GM12892 (cell line): ENCODE results near the gene PLEKHH2.

Experiments
- DNase-seq: peaks from one replicate; pipeline ENCODE4 v3.0.0; 2011; ENCODE audit not compliant: insufficient read length
- FAIRE-seq: peaks from 2 replicates; lab custom pipeline; 2011; peaks lifted over from hg19 to GRCh38; lab: Jason Lieb, UNC
- POLR2A ChIP-seq: IDR thresholded peaks from 2 replicates; pipeline ENCODE4 v1.6.1; 2011; ENCODE audit warnings: low read depth, low read length, control low read depth
- POLR2AphosphoS5 ChIP-seq: IDR thresholded peaks from 2 replicates; pipeline ENCODE4 v1.6.1; 2011; ENCODE audit warnings: low read depth, low read length, control low read depth
- TAF1 ChIP-seq: IDR thresholded peaks from 2 replicates; pipeline ENCODE4 v1.6.1; 2011; ENCODE audit warnings: low read depth, mild to moderate bottlenecking, control low read depth, low read length, borderline replicate concordance

The PLEKHH2 gene

GRCh38 chr2:43806719-43807031 lies 169.6 kb downstream of the PLEKHH2 start:
- no peak for FAIRE-seq
- DNase-seq = no peak
- TF ChIP-seq TAF1 (no peak), POLR2AphosphoS5 (no peak), POLR2A (no peak)

GRCh38 chr2:43810452-43810851 lies 173.4 kb downstream of the PLEKHH2 start:
- no peak for FAIRE-seq
- DNase-seq = no peak
- TF ChIP-seq POLR2A (no peak), TAF1 (no peak), POLR2AphosphoS5 (no peak)

GRCh38 chr2:43810888-43811287 lies 173.8 kb downstream of the PLEKHH2 start:
- DNase-seq (no peak), FAIRE-seq (no peak)
- TF ChIP-seq TAF1 = no peak
- no peak for TF ChIP-seq POLR2AphosphoS5
- TF ChIP-seq POLR2A = no peak

- DNase-seq = no peak
- no peak for TF ChIP-seq POLR2AphosphoS5
- TF ChIP-seq TAF1 = no peak
- no peak for TF ChIP-seq POLR2A
- FAIRE-seq = no peak
These were observed 174.9 kb downstream of the PLEKHH2 start for GRCh38 chr2:43812006-43812405.

- FAIRE-seq = no peak
These were observed 175.9 kb downstream of the PLEKHH2 start for GRCh38 chr2:43812947-43813346.

GRCh38 chr2:43814711-43815110 lies 177.7 kb downstream of the PLEKHH2 start:
- FAIRE-seq = no peak

More at GRCh38 chr2:43812947-43813346, 175.9 kb downstream of the PLEKHH2 start:
- DNase-seq = no peak
- TF ChIP-seq POLR2AphosphoS5 (no peak), POLR2A (no peak), TAF1 (no peak)

More at GRCh38 chr2:43814711-43815110, 177.7 kb downstream of the PLEKHH2 start:
- no peak for TF ChIP-seq TAF1
- TF ChIP-seq POLR2A = no peak
- no peak for TF ChIP-seq POLR2AphosphoS5
- no peak for DNase-seq
